ENCODE data around the gene ABCC12. TPM values are rescaled to one million over a fixed set of nuclear protein-coding genes. Genes with fewer than 3 reads are reported as not detected.

Gene ABCC12
- total RNA-seq, 1 donor from 2014 or later, result not detected

DNA sequence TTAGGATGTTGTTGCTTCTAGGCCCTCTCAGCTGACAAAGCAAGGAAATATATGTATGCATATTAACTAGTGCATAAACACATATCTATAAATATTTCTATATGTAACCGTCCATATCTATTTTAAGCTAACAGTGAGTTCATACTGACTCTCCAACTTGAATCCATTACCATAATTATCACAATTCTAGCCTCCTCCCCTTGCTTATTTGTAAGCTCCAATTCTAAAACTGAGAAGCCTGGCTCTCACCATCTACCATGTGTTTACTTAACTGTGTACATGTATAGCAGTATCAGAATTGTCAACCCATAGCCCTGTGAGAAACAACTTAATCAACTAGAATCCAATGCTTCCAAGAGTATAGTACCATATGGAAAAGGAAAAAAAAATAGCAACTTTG, 5.1 kb downstream of the ABCC12 start:
- TF ChIP-seq, protein P1, sequence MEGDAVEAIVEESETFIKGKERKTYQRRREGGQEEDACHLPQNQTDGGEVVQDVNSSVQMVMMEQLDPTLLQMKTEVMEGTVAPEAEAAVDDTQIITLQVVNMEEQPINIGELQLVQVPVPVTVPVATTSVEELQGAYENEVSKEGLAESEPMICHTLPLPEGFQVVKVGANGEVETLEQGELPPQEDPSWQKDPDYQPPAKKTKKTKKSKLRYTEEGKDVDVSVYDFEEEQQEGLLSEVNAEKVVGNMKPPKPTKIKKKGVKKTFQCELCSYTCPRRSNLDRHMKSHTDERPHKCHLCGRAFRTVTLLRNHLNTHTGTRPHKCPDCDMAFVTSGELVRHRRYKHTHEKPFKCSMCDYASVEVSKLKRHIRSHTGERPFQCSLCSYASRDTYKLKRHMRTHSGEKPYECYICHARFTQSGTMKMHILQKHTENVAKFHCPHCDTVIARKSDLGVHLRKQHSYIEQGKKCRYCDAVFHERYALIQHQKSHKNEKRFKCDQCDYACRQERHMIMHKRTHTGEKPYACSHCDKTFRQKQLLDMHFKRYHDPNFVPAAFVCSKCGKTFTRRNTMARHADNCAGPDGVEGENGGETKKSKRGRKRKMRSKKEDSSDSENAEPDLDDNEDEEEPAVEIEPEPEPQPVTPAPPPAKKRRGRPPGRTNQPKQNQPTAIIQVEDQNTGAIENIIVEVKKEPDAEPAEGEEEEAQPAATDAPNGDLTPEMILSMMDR (IDR thresholded peaks at IDR 0.05; ENCODE audit: borderline replicate concordance), result no peak
- intact Hi-C loops (cut with micrococcal nuclease), result loop anchor here (5.0 kb wide), 1 partner anchor 1018 kb away; no protein-coding TSS in a partner anchor
- peaks cover 8% of the 10 kb centered on the region for H3K4me1 ChIP-seq
- H3K4me3 ChIP-seq, result no peak overlapping the region
- H3K9me3 ChIP-seq (replicated peaks), result peaks cover 20% of the 10 kb centered on the region
- no peak for DNase-seq
- H3K27ac ChIP-seq (replicated peaks), result no peak overlapping the region
- no peaks in the 10 kb centered on the region for H3K27me3 ChIP-seq (ENCODE audit: low read depth)
- H3K36me3 ChIP-seq, result no peaks in the 10 kb centered on the region

DNA sequence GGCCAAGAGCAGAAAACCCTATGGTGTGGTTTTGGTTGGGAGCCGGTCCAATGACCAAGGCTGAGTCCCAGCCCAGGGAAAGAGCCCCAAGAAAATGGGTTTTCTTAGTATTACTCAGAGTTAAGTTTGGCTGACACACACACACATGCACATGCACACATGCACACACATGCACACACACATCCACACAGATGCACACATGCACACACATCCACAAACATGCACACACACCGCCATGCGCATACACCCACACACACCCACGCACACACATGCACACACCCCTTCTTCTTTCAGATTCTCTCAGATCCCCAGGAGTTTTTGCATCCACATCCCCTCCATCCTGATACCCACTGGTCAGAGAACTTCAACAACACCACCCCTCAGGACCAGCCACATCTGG, 9.1 kb downstream of the ABCC12 start:
- H3K27me3 ChIP-seq (ENCODE audit: low read depth), result no peaks in the 10 kb centered on the region
- TF ChIP-seq, protein P1 (IDR thresholded peaks at IDR 0.05; ENCODE audit: borderline replicate concordance), result no peak
- no peak for DNase-seq
- H3K36me3 ChIP-seq, result no peaks in the 10 kb centered on the region
- no peaks in the 10 kb centered on the region for H3K4me1 ChIP-seq
- intact Hi-C loops (cut with micrococcal nuclease), result no loop called here
- no peak overlapping the region for H3K4me3 ChIP-seq
- peaks cover 20% of the 10 kb centered on the region for H3K9me3 ChIP-seq (replicated peaks)
- H3K27ac ChIP-seq (replicated peaks), result no peak overlapping the region

GRCh38 chr16:48146131-48146530, 9.7 kb downstream of the ABCC12 start:
- no peak overlapping the region for H3K4me3 ChIP-seq
- H3K9me3 ChIP-seq (replicated peaks), result peaks cover 20% of the 10 kb centered on the region
- H3K27me3 ChIP-seq (ENCODE audit: low read depth), result no peaks in the 10 kb centered on the region
- no peak overlapping the region for H3K27ac ChIP-seq (replicated peaks)
- intact Hi-C loops (cut with micrococcal nuclease), result no loop called here
- H3K36me3 ChIP-seq, result no peaks in the 10 kb centered on the region
- H3K4me1 ChIP-seq, result no peaks in the 10 kb centered on the region
- TF ChIP-seq, protein P1 (IDR thresholded peaks at IDR 0.05; ENCODE audit: borderline replicate concordance), result no peak
- DNase-seq, result no peak

DNA sequence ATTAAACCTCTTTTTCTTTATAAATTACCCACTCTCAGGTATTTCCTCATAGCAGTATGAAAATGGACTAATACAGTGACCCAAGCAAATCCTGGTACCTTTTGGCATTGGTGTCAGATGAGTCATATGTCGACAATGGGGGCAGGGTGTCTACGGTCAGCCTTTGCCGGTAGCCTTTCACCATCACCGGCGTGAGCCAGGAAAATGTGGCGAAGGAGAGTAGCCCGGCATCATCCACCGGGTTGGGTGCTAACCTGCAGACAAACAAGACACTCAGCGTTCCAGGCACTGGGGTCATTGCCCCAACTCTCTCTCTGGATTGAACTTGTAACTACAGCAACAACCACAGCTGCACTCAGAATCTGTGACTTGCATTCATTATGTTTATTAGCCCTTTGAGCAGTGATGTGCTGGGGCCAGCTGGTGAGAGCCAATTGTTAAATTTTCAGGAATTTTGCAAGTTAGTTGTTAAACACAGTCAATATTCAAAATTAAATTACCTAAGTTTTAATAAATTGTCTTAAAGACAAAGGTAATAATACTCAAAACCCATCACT, 11.9 kb downstream of the ABCC12 start:
- Histone ChIP-seq H3K4me1 (no peaks in the 10 kb centered on the region), H3K4me3 (no peak overlapping the region), H3K9me3 (replicated peaks) (peaks cover 8% of the 10 kb centered on the region), H3K27ac (replicated peaks) (no peak overlapping the region), H3K27me3 (ENCODE audit: low read depth) (no peaks in the 10 kb centered on the region), H3K36me3 (no peaks in the 10 kb centered on the region)
- DNase-seq, result no peak
- TF ChIP-seq, protein P1 (IDR thresholded peaks at IDR 0.05; ENCODE audit: borderline replicate concordance), result no peak
- intact Hi-C loops (cut with micrococcal nuclease), result no loop called here

DNA sequence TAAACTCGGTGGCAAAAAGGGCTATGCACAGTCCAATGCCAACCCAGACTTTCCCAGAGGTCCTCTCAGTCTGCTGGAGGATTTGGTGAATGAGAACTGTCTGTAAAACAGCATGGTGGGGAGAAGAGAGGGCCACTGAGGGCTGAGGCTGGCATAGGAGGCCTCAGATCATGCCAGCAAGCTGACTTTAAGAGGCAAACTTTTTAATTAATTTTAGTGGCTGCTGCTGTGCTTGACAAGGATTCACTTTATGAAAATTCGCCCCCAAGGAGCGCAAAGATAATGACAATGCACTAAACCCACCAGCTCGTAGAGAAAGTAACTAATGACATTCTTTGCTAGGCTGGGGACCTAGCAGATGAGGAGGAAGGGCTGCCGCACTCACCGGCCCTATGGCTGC, 15.0 kb downstream of the ABCC12 start:
- no peaks in the 10 kb centered on the region for H3K27me3 ChIP-seq (ENCODE audit: low read depth)
- DNase-seq, result no peak
- intact Hi-C loops (cut with micrococcal nuclease), result no loop called here
- H3K4me1 ChIP-seq, result peaks cover 29% of the 10 kb centered on the region
- H3K4me3 ChIP-seq, result no peak overlapping the region
- no peaks in the 10 kb centered on the region for H3K36me3 ChIP-seq
- no peaks in the 10 kb centered on the region for H3K9me3 ChIP-seq (replicated peaks)
- no peak overlapping the region for H3K27ac ChIP-seq (replicated peaks)
- TF ChIP-seq, protein P1 (IDR thresholded peaks at IDR 0.05; ENCODE audit: borderline replicate concordance), result no peak

All from left ventricle myocardium inferior (tissue), 1 donor.